K562 (cell line): ENCODE results near the gene MPC2. TPM values are rescaled to one million over a fixed set of nuclear protein-coding genes. Genes with fewer than 3 reads are reported as not detected.
A peak's percentile ranks its signal among the peaks of the same experiment; 100 is the strongest.

ENCODE experiments used
- ATAC-seq: fragments of 200-7000 bp; cut with Tn5 transposase; 3 replicates; pipeline ENCODE4 v1.9.1; 2020; ENCODE audit warnings: moderate library complexity
- BruUV-seq: library from RNA; stranded (reverse); fragments of 400-500 nt; replicated peaks from 2 replicates; lab custom pipeline; 2021; lab: Mats Ljungman, UMichigan
- CTCF ChIA-PET: fragments of 300-600 bp; formaldehyde crosslinking; extraction: SDS; loops from one replicate; lab custom pipeline; 2021; ENCODE audit warnings: low intra/inter-chr PET ratio; lab: Yijun Ruan, JAX
- POLR2A ChIA-PET: fragments of 300-600, 350-650 bp; sonication (Branson Sonifier 250); formaldehyde crosslinking; extraction: SDS; loops from one replicate; lab custom pipeline; 2021; ENCODE audit warnings: antibody characterized with exemption, inconsistent platforms; lab: Yijun Ruan, JAX
- DNase-seq, 4 experiments: peaks; one replicate each; pipeline versions ENCODE4 v3.0.0 to v3.0.0-alpha.2; 2011 to 2018; ENCODE audit warnings: low spot score in 3 of 4, mixed read lengths in 3 of 4; ENCODE audit errors: extremely low read depth in 1 of 4
- FAIRE-seq: peaks from 2 replicates; lab custom pipeline; 2011; peaks lifted over from hg19 to GRCh38; lab: Jason Lieb, UNC
- H2AFZ ChIP-seq: 2 replicates; pipeline ENCODE4 v1.6.0; 2011; ENCODE audit warnings: low read depth, low read length, control low read depth, inconsistent platforms
- H3K27ac ChIP-seq: fragments of 200-600 bp; 3 replicates; pipeline ENCODE4 v1.8.0; 2011; ENCODE audit warnings: low read depth, mild to moderate bottlenecking, control low read depth, inconsistent platforms, low read length, moderate library complexity, mixed read lengths; ENCODE audit errors: extremely low read depth
- H3K27me3 ChIP-seq, 2 experiments: fragments of 300-600 bp in 1 of 2; 2 replicates in 1 of 2; 3 replicates in 1 of 2; pipeline versions ENCODE4 v1.6.0 to v1.8.0; 2011; ENCODE audit warnings: inconsistent platforms in 2 of 2, low read length in 2 of 2, mild to moderate bottlenecking in 1 of 2, mixed read lengths in 1 of 2, moderate library complexity in 1 of 2; ENCODE audit not compliant: control insufficient read depth in 2 of 2, insufficient read depth in 2 of 2
- H3K36me3 ChIP-seq: fragments of 300-600 bp; 3 replicates; pipeline ENCODE4 v1.8.0; 2011; ENCODE audit warnings: mild to moderate bottlenecking, low read length, inconsistent platforms; ENCODE audit not compliant: control insufficient read depth, insufficient read depth
- H3K4me1 ChIP-seq, 2 experiments: fragments of 200-600 bp in 1 of 2; replicated peaks in 1 of 2; 2 replicates in 1 of 2; 3 replicates in 1 of 2; pipeline versions ENCODE4 v1.5.1 to v1.8.0; 2011; ENCODE audit warnings: inconsistent platforms in 2 of 2, low read length in 2 of 2, mild to moderate bottlenecking in 1 of 2, mixed read lengths in 1 of 2, moderate library complexity in 1 of 2; ENCODE audit not compliant: control insufficient read depth in 2 of 2, insufficient read depth in 2 of 2
- H3K4me2 ChIP-seq: 2 replicates; pipeline ENCODE4 v1.6.1; 2011; ENCODE audit warnings: low read length, control low read depth, inconsistent platforms, mixed read lengths; ENCODE audit not compliant: insufficient read depth
- H3K4me3 ChIP-seq: fragments of 200-600 bp; sonication (generic), shearing (Covaris generic); 2 replicates; pipeline ENCODE4 v1.5.1; 2016; ENCODE audit warnings: control low read depth, inconsistent platforms
- H3K79me2 ChIP-seq: fragments of 200-600 bp; 3 replicates; pipeline ENCODE4 v1.8.0; 2011; ENCODE audit warnings: low read length, inconsistent platforms; ENCODE audit not compliant: control insufficient read depth, insufficient read depth
- H3K9ac ChIP-seq, 2 experiments: 2 replicates each; pipeline versions ENCODE4 v1.6.0 to v1.6.1; 2011; ENCODE audit warnings: low read depth in 2 of 2, low read length in 2 of 2, control low read depth in 1 of 2, inconsistent platforms in 1 of 2, mild to moderate bottlenecking in 1 of 2, mixed read lengths in 1 of 2; ENCODE audit not compliant: insufficient read depth in 1 of 2
- H3K9me1 ChIP-seq: one replicate; pipeline ENCODE4 v1.6.0; 2011; ENCODE audit warnings: inconsistent platforms, mild to moderate bottlenecking, low read length, moderate library complexity; ENCODE audit not compliant: control insufficient read depth, insufficient read depth
- H3K9me3 ChIP-seq: replicated peaks from 2 replicates; pipeline ENCODE4 v1.5.1; 2011; ENCODE audit warnings: low read depth, low read length, inconsistent platforms; ENCODE audit not compliant: control insufficient read depth, insufficient read depth
- H4K20me1 ChIP-seq: replicated peaks from 2 replicates; pipeline ENCODE4 v1.6.1; 2011; ENCODE audit warnings: low read length, inconsistent platforms, mixed read lengths; ENCODE audit not compliant: control insufficient read depth, insufficient read depth
- CBFA2T3 ChIP-seq: fragments of 450-650 bp; IDR thresholded peaks from 2 replicates; pipeline ENCODE4 v1.6.1; 2017
- CEBPB ChIP-seq: fragments of 450-650 bp; IDR thresholded peaks from 2 replicates; pipeline ENCODE4 v1.6.1; 2016; ENCODE audit warnings: missing genetic modification characterization, missing compliant biosample characterization
- GABPA ChIP-seq: fragments of 200-800 bp; sonication (Bioruptor generic); conservative IDR thresholded peaks from 2 replicates; pipeline ENCODE4 v1.6.1; 2016; ENCODE audit warnings: low read depth, missing genetic modification characterization, missing compliant biosample characterization
- HLTF ChIP-seq: fragments of 450-650 bp; IDR thresholded peaks from 2 replicates; pipeline ENCODE4 v1.6.1; 2016
- HMGXB4 ChIP-seq: sonication (generic); formaldehyde crosslinking; IDR thresholded peaks from 2 replicates; pipeline ENCODE4 v1.8.1; 2023; ENCODE audit warnings: mild to moderate bottlenecking, missing genetic modification reagents
- KHSRP ChIP-seq: fragments of 450-650 bp; IDR thresholded peaks from 2 replicates; pipeline ENCODE4 v1.6.1; 2017
- PML ChIP-seq: IDR thresholded peaks from 2 replicates; pipeline ENCODE4 v1.6.1; 2012; ENCODE audit warnings: low read length, inconsistent platforms
- POU5F1 ChIP-seq: fragments of 150-350 bp; IDR thresholded peaks from 2 replicates; pipeline ENCODE4 v1.6.1; 2014; ENCODE audit warnings: borderline replicate concordance, low read length, low read depth, mild to moderate bottlenecking; ENCODE audit not compliant: partially characterized antibody
- SREBF2 ChIP-seq: sonication (generic); formaldehyde crosslinking; IDR thresholded peaks from 2 replicates; pipeline ENCODE4 v1.4.0; 2020; ENCODE audit warnings: mild to moderate bottlenecking, missing genetic modification reagents
- TSC22D4 ChIP-seq: fragments of 450-650 bp; IDR thresholded peaks from 2 replicates; pipeline ENCODE4 v1.6.1; 2016; ENCODE audit warnings: missing genetic modification characterization, missing biosample characterization, control low read depth
- ZNF354B ChIP-seq: fragments of 250-450 bp; sonication (Bioruptor Pico); IDR thresholded peaks from 2 replicates; pipeline ENCODE4 v1.4.0; 2020
- WGBS: fragments of 100-300 bp; shearing (Covaris generic); methylation state at CpG from one replicate; pipeline ENCODE4 v1.1.6; 2016; ENCODE audit warnings: low coverage, mixed read lengths; ENCODE audit not compliant: insufficient coverage; ENCODE audit errors: missing lambda C conversion rate; 5-methylcytosine and 5-hydroxymethylcytosine counted together
- in situ Hi-C: fragments of 300-500 bp; cut with MboI; formaldehyde crosslinking; loops from 4 replicates; pipeline ENCODE4 v1.15.0; 2018; ENCODE audit warnings: inconsistent platforms, mixed read lengths
- intact Hi-C: fragments of 100-400 bp; cut with micrococcal nuclease; formaldehyde crosslinking; loops from 2 replicates; pipeline ENCODE4 v1.14.2; 2022
- polyA plus RNA-seq, 8 experiments: library from polyadenylated mRNA; depleted of rRNA in 4 of 8; stranded (reverse) in 5 of 8; unstranded in 3 of 8; fragments of >200 nt; fragmentation: Nextera tagmentation in 2 of 8; fragmentation: Illumina TruSeq in 1 of 8; extraction: Ambion mirVana in 2 of 8; extraction: Trizol in 1 of 8; gene quantifications; 2 replicates each; pipeline versions ENCODE4 v1.2.1 to v1.2.3, GENCODE V29; 2011 to 2014; ENCODE audit warnings: inconsistent platforms in 1 of 8, missing spikeins in 1 of 8
- total RNA-seq, 7 experiments: library from RNA; depleted of rRNA in 6 of 7; stranded (reverse); fragments of >200 nt in 6 of 7; fragmentation: Illumina TruSeq in 2 of 7; extraction: Trizol in 2 of 7; gene quantifications; 2 replicates each; pipeline versions ENCODE4 v1.2.1 to v1.2.3, GENCODE V29; 2011 to 2021; ENCODE audit warnings: low replicate concordance in 1 of 7

MPC2 gene
- total and polyA plus RNA-seq, 9 of the 15 experiments (the other 6 are each of a cell fraction or from before 2014, with no cell fraction given), result 70.7 to 179 (median 144) TPM

GRCh38 chr1:167880580-167881021 lies 56.3 kb downstream of the MPC2 start:
- Histone ChIP-seq H3K4me2 (0 out of 2 replicates have a peak overlapping the region, but pooled peaks have one; percentile 21), H3K9ac (peak overlapping the region in 1 of 2 experiments; percentile 66; a peak in 2 of 4 replicates), H3K9me1 (no peaks in the 10 kb centered on the region), H3K27me3 (no peaks in the 10 kb centered on the region), H3K36me3 (peaks cover 5% of the 10 kb centered on the region; the same call in 1 of the 3 replicates), H3K27ac (peak overlapping the region; percentile 9; the same call in 1 of the 3 replicates), H2AFZ (peak overlapping the region; percentile 17; the same call in 1 of the 2 replicates), H3K4me3 (no peak overlapping the region), H3K4me1 (peaks cover 5 to 13% of the 10 kb centered on the region in 2 experiments; a peak in 4 of 5 replicates), H3K79me2 (peaks cover 8% of the 10 kb centered on the region; the same call in 1 of the 3 replicates), H4K20me1 (no peaks in the 10 kb centered on the region), H3K9me3 (no peaks in the 10 kb centered on the region)
- WGBS, result 22% methylated on average over 3 of the region's 3 CpGs
- BruUV-seq, result no TSS peak
- POLR2A ChIA-PET, result interaction anchor here (0.6 to 1.6 kb wide), 6 partner anchors 8 to 469 kb away, joined by 3 to 7 read pairs (median 4); partner anchors contain the start of gene ADCY10
- ATAC-seq (peak; percentile 69), FAIRE-seq (no peak), DNase-seq (peak in 1 of 4 experiments; percentile 54)
- intact Hi-C loops, result no loop called here
- CTCF ChIA-PET, result no interaction called here
- in situ Hi-C loops, result no loop called here
- TF ChIP-seq ZNF354B, result no peak
- TF ChIP-seq CBFA2T3, result 0 out of 2 replicates have a peak, but pooled peaks have one; percentile 16

- ChIA-PET CTCF (no interaction called here), POLR2A (interaction anchor here (1.6 kb wide), 1 partner anchor 12 kb away, joined by 7 read pairs; no protein-coding TSS in a partner anchor)
- no peaks in the 10 kb centered on the region for H3K9me3 ChIP-seq
- peaks cover 8% of the 10 kb centered on the region; the same call in 1 of the 3 replicates for H3K79me2 ChIP-seq
- no peak overlapping the region for H3K9ac ChIP-seq
- H2AFZ ChIP-seq, result no peak overlapping the region
- TF ChIP-seq GABPA (tag), result no peak
- TF ChIP-seq POU5F1, result no peak
- TF ChIP-seq SREBF2 (CRISPR knock-in tag), result no peak
- TF ChIP-seq TSC22D4 (tag), result no peak
- TF ChIP-seq HMGXB4, result no peak
- no peak for TF ChIP-seq KHSRP
- peak; percentile 70 for TF ChIP-seq CEBPB (tag)
- no peak for TF ChIP-seq PML
- no peak for TF ChIP-seq HLTF
- FAIRE-seq, result no peak
- no peak for DNase-seq
- H4K20me1 ChIP-seq, result no peaks in the 10 kb centered on the region
- no peak overlapping the region for H3K27ac ChIP-seq
- no peak overlapping the region for H3K4me2 ChIP-seq
- WGBS, result 58% methylated on average over 1 of the region's 1 CpG
- in situ Hi-C loops (no loop called here), intact Hi-C loops (no loop called here)
- no peak overlapping the region for H3K4me3 ChIP-seq
- peaks cover 5 to 13% of the 10 kb centered on the region in 2 experiments; a peak in 4 of 5 replicates for H3K4me1 ChIP-seq
- no peak for ATAC-seq
- H3K9me1 ChIP-seq, result no peaks in the 10 kb centered on the region
- no TSS peak for BruUV-seq
- peaks cover 5% of the 10 kb centered on the region; the same call in 1 of the 3 replicates for H3K36me3 ChIP-seq
- H3K27me3 ChIP-seq, result no peaks in the 10 kb centered on the region
These were observed 57.4 kb downstream of the MPC2 start for GRCh38 chr1:167879508-167879907.
